GM18951 (cell line): ENCODE measurements around the gene KLF6.

Experiments used
- POLR2A ChIP-seq: IDR thresholded peaks from 4 replicates; pipeline ENCODE4 v1.6.1; 2011; ENCODE audit warnings: mild to moderate bottlenecking; ENCODE audit not compliant: insufficient read length, insufficient read depth; ENCODE audit errors: extremely low read depth
- in situ Hi-C: fragments of 300-500 bp; cut with MboI; formaldehyde crosslinking; loops from one replicate; pipeline ENCODE4 v1.12.0; 2022; ENCODE audit warnings: low sequenced_read_pairs, mixed read lengths, inconsistent platforms; ENCODE audit not compliant: unreplicated experiment

Gene KLF6

DNA sequence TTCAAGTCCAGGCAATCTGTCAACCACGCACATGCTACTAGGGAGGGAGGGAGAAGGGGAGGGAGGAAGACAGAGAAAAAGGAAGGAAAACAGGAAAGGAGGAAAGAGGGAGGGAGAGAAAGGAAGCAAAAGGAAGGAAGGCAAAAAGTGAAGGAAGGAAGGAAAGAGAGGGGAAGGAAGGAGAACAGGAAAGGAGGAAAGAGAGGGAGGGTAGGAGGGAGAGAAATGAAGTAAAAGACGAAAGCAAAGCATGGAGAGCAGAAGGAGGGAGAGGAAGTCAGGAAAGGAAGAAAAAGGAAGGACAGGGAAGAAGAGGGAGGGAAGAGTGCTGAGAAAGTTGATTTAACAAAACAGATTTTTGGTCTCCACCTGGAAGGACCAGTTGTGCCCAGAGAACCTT, 25.6 kb downstream of the KLF6 start:
- no peak for TF ChIP-seq POLR2A
- in situ Hi-C loops, result no loop called here

DNA sequence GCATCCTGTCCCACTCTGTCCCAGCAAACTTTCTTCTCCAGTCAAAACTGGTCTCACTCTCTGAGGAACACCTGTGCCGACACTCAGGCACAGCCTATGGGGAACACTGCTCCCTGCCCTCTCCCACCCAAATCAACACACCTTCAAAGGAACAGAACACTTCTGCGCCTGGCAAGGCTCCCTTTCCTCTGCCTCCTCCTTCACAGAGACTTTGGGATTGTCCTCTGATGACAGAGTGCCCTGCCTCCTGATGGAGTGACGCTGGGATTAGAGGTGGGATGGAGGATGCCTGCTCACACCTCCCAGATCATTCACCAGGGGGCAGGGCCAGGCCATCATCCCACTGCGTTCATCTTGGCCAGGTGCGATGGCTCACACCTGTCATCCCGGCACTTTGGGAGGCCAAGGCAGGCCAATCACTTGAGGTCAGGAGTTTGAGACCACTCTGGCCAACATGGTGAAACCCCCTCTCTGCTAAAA, 26.5 kb downstream of the KLF6 start:
- in situ Hi-C loops, result no loop called here
- TF ChIP-seq POLR2A, result no peak

DNA sequence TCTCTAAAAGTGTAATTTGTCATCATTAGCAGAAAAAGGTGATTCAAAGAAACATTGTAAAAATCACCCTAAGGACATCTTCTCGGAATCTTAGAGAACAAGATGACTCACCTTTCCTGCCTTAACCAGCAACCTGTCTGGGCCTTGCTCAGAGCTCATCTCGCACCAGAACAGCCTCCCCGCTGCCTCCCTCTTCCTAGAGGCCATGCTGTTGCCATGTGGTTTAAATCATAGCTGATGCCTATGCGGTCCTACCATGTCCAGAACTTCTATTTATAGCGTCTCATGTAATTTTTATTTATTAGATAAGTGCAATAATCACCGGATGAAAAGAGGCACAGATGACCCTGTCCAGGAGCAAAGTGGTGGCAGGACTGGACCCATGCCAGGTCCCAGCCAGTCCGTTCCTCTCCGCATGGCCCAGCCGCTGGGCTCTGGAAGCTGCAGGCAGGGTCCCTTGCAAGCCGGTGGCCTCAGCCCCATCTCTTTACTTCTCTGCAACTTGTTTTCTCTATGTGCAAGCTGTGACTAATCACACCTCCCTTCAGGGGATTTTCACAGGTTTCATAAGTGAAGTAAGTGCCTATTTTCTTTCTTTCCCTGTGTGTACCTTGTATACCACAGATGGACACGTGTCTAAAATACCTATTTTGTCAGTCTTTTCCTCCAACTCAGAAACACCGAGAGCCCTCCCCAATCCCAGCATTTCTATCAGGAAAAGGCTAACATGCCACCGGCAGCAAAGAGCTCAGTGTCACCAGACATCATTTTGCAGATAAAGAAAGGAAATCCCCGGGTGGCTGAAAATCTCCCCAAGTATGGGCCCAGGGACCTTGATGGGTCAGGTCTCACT, 27.1 kb downstream of the KLF6 start:
- in situ Hi-C loops, result no loop called here
- no peak for TF ChIP-seq POLR2A

DNA sequence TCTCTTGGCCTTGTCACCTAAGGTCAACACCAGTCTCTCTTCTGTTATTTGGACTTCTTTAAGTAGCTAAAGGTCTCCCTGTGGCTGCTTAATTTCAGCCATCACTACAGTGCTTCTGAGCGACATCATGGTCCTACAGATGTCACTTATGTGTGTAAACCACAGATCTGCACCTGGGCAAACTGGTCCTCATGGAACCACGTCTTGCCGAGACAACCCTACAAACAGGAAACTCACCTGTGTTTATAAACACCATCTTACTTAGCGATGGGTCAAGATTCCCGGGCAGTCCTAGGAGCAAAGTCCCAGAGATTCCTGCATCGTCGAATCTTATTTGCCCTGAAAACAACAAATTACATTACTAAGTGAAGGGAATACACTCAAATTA, 27.8 kb downstream of the KLF6 start:
- TF ChIP-seq POLR2A, result no peak
- in situ Hi-C loops, result no loop called here

DNA sequence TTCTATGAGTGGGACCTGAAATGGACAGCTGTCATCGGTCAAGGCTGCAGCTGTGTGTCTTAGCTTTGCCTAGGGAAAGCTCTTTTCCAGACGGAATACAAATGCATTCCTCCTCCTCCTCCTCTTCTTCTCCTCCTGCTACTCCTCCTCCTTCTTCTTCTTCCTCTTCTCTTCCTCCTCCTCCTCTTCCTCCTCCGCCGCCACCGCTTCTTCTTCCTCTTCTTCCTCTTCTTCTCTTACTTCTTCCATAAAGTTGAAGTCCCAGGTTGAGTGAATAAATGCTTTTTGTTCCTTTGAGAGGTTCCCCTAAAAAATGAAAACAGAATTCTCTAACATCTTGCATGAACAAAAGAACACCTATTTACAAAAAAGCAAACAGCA, 28.7 kb downstream of the KLF6 start:
- no peak for TF ChIP-seq POLR2A
- in situ Hi-C loops, result no loop called here

DNA sequence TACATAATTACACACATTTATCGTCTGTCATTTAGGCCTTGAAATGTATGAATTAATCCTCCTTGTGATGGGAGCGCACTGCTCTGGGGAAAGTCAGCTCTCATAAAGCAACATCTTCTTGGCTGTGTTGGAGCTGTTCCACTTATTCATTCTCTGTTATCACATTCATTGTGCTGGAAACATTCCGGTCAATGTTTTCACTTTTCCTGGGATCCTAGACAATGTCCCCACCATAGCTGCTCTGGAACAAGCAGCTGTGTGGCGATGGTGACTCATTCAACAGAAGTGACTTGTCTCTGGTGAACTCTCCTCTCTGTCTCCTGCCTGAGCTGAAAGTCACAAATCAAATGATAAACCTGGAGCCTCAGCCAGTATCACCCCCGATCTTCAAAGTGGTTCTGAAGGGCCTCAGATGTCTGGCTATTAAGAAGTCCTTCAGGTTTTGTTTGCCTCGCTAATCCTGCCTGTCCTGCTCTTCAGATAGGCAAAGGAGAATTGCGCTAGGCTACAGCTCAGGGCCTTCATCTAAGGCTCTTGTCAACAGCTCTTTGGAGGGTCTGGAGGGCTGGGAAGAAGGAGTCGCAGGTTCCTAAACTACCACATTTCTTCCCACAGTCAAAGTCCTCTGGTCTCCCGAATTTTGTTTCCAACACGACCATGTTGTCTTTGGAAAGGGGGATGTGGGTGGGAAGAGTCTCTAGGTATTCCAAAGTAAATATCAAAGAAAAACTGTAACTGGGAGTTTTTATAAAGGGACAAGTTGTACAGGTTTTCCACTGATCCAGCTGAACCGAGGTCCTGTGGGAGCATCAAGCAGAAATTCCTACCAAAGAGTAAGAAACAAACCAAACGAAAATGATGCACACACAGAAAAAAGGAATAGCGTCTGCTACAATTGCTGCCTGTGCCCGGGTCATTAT, 29.3 kb downstream of the KLF6 start:
- in situ Hi-C loops, result no loop called here
- no peak for TF ChIP-seq POLR2A

DNA sequence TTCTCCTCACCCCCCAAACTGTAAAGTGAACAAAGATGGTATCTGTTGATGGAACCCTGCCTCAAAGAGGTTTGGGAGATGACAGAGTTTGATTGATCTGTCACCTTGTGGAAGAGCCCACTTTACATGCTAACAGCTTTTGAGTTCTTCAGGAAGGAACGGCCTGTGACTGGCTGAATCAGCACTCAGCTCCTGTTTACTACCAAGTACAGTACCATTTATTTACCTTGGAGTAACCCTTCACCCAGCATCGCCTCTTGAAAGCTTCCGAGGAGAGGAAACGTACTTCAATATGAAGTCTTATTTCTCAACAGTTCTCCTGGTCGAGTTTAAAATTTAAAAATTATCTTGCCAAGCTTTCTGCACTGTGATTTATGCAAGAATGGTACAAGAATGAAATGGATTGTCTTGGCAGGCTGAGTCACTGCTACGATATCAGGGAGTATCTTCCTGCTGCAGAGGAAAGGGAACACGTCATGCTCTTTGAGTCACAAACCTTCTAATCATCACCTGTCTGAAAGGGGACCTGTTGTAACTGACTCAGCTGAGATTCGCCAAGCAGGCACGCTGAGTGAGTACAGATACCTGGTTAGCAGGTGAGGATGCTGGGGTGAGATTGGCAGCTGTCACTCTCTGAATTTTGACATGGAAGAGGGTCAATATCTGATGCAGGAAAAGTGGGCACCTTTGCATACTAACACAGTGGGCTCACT, 30.1 kb downstream of the KLF6 start:
- TF ChIP-seq POLR2A, result no peak
- in situ Hi-C loops, result no loop called here

DNA sequence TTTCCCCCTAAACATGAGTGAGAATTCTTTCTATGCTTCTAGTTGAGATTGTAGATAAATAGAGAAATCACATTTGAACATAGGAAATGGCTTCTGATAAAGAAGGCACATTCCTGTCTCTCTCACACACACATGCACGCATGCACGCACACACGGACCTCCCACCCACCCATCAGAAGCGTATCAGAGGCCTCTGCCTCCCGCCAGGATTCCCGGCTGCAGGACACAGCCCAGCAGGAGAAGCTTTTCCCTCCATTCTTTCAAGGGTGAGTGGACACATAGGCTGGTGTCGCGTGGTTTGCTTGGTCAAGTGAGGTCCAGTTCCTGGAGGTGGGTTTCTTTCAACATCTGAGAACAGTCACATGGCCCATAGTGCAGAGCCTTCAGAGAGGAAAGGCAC, 34.2 kb downstream of the KLF6 start:
- in situ Hi-C loops, result no loop called here
- no peak for TF ChIP-seq POLR2A

DNA sequence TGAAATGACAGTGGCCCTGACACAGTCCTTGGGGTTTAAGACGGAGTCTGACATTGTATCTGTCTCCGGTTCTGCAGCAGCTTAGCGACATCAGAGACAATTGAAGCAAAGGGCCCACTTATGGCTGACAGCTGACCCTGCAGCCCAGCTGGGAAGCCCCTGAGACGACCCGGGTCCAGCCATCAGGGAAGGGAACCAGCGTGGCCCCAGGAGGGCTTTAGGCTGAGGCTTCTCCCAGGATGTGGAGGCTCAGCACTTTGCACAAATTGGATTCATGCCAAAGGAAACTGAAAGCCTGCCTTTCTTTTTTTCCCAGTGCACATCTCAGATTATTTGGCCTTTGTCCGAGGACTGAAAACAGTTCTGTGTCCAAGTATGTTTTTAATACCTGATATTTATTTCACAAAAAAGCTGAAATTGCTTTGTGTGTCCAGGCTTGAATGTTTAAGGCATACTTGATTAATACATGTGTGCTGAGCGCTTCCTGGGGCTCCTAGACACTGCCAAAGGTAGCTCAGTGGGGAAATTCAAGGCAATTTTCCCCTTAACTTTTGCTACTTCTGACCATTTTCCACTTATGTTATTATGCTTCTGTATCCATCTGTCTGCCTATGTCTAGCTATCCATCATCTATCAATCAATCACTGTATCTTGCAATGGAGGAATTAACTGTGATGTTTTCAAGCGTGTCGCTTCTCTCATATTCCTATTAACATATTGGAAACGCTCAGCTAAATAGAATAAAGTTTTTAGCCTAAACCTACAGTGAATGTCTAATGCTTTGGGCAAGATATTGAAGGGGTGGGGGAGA, 34.8 kb downstream of the KLF6 start:
- no peak for TF ChIP-seq POLR2A
- in situ Hi-C loops, result no loop called here

DNA sequence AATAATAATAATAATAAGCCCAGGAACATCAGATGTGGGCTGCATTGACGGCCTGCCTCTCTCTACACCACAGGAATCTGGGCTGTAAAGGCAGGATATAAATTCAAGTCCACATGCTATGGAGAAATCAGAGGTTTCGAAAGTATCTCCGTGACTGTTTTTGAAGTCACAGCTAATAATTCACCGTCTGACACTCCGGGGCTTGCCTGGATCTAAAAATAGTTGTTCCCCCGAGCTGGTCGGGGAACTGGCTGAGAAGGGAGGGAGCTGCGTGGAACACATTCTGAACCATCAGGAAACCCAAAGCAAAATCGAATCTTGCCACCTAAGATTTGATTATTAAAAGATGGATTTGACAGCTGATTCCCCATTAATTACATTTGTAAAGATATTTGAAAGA, 35.4 kb downstream of the KLF6 start:
- in situ Hi-C loops, result no loop called here
- TF ChIP-seq POLR2A, result no peak

DNA sequence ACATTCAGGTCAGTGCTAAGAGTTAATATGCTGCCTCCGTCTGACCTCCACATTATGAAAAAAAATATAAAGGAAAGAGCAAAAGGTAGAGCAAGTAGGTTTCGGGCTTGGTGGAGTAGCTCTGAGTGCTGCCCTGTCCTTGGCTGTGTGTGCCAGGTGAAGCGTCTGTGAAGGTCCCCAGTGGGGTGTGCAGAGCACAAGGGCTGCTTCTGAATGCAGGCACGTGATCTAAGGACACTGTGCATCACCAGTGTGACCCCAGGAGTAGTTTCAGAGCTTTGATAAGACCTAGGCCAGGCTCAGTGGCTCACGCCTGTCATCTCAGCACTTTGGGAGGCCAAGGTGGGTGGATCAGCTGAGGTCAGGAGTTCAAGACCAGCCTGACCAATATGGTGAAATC, 36.0 kb downstream of the KLF6 start:
- TF ChIP-seq POLR2A, result no peak
- in situ Hi-C loops, result no loop called here

DNA sequence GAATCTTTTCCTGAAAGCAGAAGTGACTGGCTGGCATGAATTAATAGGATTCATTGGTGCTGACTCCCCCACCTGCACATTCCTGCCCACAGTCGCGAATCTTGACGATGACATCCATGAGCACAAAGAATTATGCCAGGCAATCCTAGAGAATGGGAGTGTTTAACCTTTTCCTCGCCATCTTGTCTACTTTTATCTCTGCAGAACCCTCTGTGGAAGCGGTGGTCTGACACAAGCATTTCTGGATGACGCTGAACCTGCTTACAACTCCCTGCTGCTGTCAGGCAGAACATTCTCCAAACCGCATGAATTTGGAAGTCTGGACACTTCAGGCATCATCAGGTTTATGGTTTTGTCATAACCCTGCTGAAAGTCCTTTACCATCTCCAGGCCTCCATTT, 36.5 kb downstream of the KLF6 start:
- in situ Hi-C loops, result no loop called here
- TF ChIP-seq POLR2A, result no peak
